OCI-LY7 (cell line): ENCODE results near the gene G0S2. TPM values are rescaled to one million over a fixed set of nuclear protein-coding genes. Genes with fewer than 3 reads are reported as not detected.

Experiments used
- BruUV-seq: library from RNA; stranded (reverse); fragments of 400-500 nt; replicated peaks from 2 replicates; lab custom pipeline; 2021; lab: Mats Ljungman, UMichigan
- CTCF ChIA-PET: fragments of 300-600 bp; sonication (Branson Sonifier 250); formaldehyde crosslinking; loops from one replicate; lab custom pipeline; 2022; ENCODE audit warnings: antibody characterized with exemption; ENCODE audit not compliant: unreplicated experiment; lab: Charles Lee
- POLR2A ChIA-PET: fragments of 300-600 bp; sonication (Branson Sonifier 250); formaldehyde crosslinking; loops from one replicate; lab custom pipeline; 2022; ENCODE audit warnings: antibody characterized with exemption; lab: Charles Lee
- DNase-seq: peaks from one replicate; pipeline ENCODE4 v3.0.0-alpha.2; 2015; ENCODE audit warnings: low spot score
- H2AFZ ChIP-seq: fragments of 200-600 bp; sonication (generic), shearing (Covaris generic); 2 replicates; pipeline ENCODE4 v1.6.1; 2014; ENCODE audit warnings: mild to moderate bottlenecking, antibody characterized with exemption, low read length, moderate library complexity
- H3K27ac ChIP-seq: fragments of 200-600 bp; sonication (generic); 2 replicates; pipeline ENCODE4 v1.5.1; 2014; ENCODE audit warnings: mixed run types, low read depth, mild to moderate bottlenecking, moderate library complexity, low read length, inconsistent platforms; ENCODE audit not compliant: poor library complexity, severe bottlenecking
- H3K36me3 ChIP-seq: fragments of 200-600 bp; sonication (generic); 2 replicates; pipeline ENCODE4 v1.6.1; 2014; ENCODE audit warnings: mild to moderate bottlenecking, antibody characterized with exemption, low read length, moderate library complexity, mixed read lengths; ENCODE audit not compliant: insufficient read depth
- H3K4me1 ChIP-seq: fragments of 200-600 bp; sonication (generic); 2 replicates; pipeline ENCODE4 v1.5.1; 2014; ENCODE audit warnings: mild to moderate bottlenecking, low read length; ENCODE audit not compliant: insufficient read depth, poor library complexity, severe bottlenecking
- H3K4me2 ChIP-seq: fragments of 200-600 bp; sonication (generic); 2 replicates; pipeline ENCODE4 v1.6.1; 2014; ENCODE audit warnings: mild to moderate bottlenecking, low read length
- H3K4me3 ChIP-seq: fragments of 200-600 bp; sonication (generic); 2 replicates; pipeline ENCODE4 v1.5.1; 2014; ENCODE audit warnings: mild to moderate bottlenecking, low read depth, low read length; ENCODE audit not compliant: poor library complexity, severe bottlenecking
- H3K79me2 ChIP-seq: fragments of 200-600 bp; sonication (generic); 2 replicates; pipeline ENCODE4 v1.6.1; 2016; ENCODE audit warnings: low read depth, mild to moderate bottlenecking, low read length, moderate library complexity, mixed read lengths; ENCODE audit not compliant: insufficient read depth
- H3K9me2 ChIP-seq: fragments of 200-600 bp; sonication (generic); 2 replicates; pipeline ENCODE4 v1.6.1; 2016; ENCODE audit warnings: mild to moderate bottlenecking, low read length, mixed read lengths; ENCODE audit not compliant: insufficient read depth
- H3K9me3 ChIP-seq: fragments of 200-600 bp; sonication (generic); 2 replicates; pipeline ENCODE4 v1.6.1; 2014; ENCODE audit warnings: mild to moderate bottlenecking, mixed run types, low read length, mixed read lengths
- H4K20me1 ChIP-seq: fragments of 200-600 bp; sonication (generic); 2 replicates; pipeline ENCODE4 v1.6.1; 2014; ENCODE audit warnings: mild to moderate bottlenecking, antibody characterized with exemption, low read length, moderate library complexity, mixed read lengths; ENCODE audit not compliant: insufficient read depth
- CTCF ChIP-seq: fragments of 200-600 bp; sonication (generic); conservative IDR thresholded peaks from 2 replicates; pipeline ENCODE4 v1.5.1; 2014; ENCODE audit warnings: mild to moderate bottlenecking, antibody characterized with exemption, low read length, moderate library complexity, mixed read lengths
- EZH2phosphoT487 ChIP-seq: fragments of 200-600 bp; sonication (generic); IDR thresholded peaks from 2 replicates; pipeline ENCODE4 v1.6.1; 2018; ENCODE audit warnings: low read depth, borderline replicate concordance, mild to moderate bottlenecking, mixed run types, antibody characterized with exemption, low read length, moderate library complexity, mixed read lengths
- intact Hi-C: fragments of 100-400 bp; cut with micrococcal nuclease; formaldehyde crosslinking; loops from one replicate; pipeline ENCODE4 v1.10.0; 2022; ENCODE audit not compliant: unreplicated experiment
- total RNA-seq, 2 experiments: library from RNA; depleted of rRNA in 1 of 2; stranded (reverse); fragments of >200 nt in 1 of 2; shearing (Covaris generic) in 1 of 2; gene quantifications; 2 replicates each; pipeline ENCODE4 v1.2.3, GENCODE V29; 2014 to 2022

G0S2 gene
- total RNA-seq, 2 experiments from 2014 or later = not detected

DNA sequence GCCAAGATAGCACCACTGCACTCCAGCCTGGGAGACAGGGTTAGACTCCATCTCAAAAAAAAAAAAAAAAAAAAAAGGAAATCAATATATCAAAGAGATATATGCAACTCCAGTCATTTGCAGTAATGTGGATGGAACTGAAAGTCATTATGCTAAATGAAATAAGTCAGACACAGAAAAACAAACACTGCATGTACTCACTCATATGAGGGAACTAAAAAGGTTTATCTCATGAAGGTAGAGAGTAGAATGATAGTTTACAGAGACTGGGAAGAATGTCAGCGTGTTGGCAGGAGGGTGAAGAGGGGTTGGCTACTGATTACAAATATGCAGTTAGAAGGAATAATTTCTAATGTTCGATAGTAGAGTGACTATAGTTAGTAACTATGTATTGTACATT is 42.6 kb downstream of the G0S2 start:
- no peaks in the 10 kb centered on the region for H3K9me3 ChIP-seq
- no TSS peak for BruUV-seq
- ChIA-PET POLR2A (no interaction called here), CTCF (no interaction called here)
- intact Hi-C loops = no loop called here
- no peaks in the 10 kb centered on the region for H3K79me2 ChIP-seq
- no peak for DNase-seq
- no peak for TF ChIP-seq EZH2phosphoT487
- TF ChIP-seq CTCF = no peak
- H3K36me3 ChIP-seq = no peaks in the 10 kb centered on the region
- H2AFZ ChIP-seq = no peak overlapping the region
- no peaks in the 10 kb centered on the region for H3K4me1 ChIP-seq
- H3K27ac ChIP-seq = no peak overlapping the region
- no peaks in the 10 kb centered on the region for H4K20me1 ChIP-seq
- no peaks in the 10 kb centered on the region for H3K9me2 ChIP-seq
- no peak overlapping the region for H3K4me3 ChIP-seq
- no peak overlapping the region for H3K4me2 ChIP-seq

DNA sequence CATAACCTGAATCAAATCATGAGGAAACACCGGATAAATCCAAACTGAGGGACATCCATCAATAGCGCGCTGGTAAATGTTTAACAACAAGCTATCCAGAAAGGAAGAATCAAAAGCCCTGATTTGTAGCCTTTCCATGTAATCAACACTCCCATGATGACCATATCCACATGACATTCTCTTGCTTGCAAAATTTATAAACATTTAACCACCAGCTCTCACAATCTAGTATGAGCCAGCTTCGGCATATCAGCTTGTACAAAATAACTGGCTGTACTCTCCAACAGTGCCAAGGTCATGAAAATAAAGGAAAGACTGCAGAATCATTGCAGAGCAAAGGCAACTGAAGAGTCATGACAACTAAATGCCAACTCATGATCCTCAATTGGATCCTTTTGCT is 45.1 kb downstream of the G0S2 start:
- intact Hi-C loops = no loop called here
- Histone ChIP-seq H3K4me3 (no peak overlapping the region), H3K27ac (no peak overlapping the region), H3K79me2 (no peaks in the 10 kb centered on the region), H3K4me2 (no peak overlapping the region), H3K9me3 (no peaks in the 10 kb centered on the region), H2AFZ (no peak overlapping the region), H4K20me1 (no peaks in the 10 kb centered on the region), H3K4me1 (no peaks in the 10 kb centered on the region), H3K36me3 (no peaks in the 10 kb centered on the region), H3K9me2 (no peaks in the 10 kb centered on the region)
- ChIA-PET CTCF (no interaction called here), POLR2A (no interaction called here)
- TF ChIP-seq EZH2phosphoT487 (no peak), CTCF (no peak)
- no TSS peak for BruUV-seq
- no peak for DNase-seq

DNA sequence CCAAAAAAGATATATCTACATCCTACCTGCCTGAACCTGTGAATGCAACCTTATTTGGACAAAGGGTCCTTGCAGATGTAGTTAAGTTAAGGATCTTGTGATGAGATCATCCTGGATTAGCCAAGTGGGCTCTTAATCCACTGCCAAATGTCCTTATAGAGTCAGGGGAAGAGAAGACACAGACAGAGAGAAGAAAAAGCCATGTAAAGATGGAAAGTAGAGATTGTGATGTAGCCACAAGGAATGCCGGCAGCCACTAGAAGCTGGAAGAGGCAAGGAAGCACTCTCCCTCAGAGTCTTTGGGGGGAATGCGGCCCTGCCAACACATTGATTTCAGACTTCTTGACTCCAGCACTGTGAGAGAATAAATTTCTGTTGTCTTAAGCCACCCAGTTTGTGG is 45.6 kb downstream of the G0S2 start:
- no peaks in the 10 kb centered on the region for H3K79me2 ChIP-seq
- DNase-seq = no peak
- no peak overlapping the region for H2AFZ ChIP-seq
- intact Hi-C loops = no loop called here
- TF ChIP-seq EZH2phosphoT487 (no peak), CTCF (no peak)
- no peaks in the 10 kb centered on the region for H3K9me3 ChIP-seq
- H3K4me2 ChIP-seq = no peak overlapping the region
- H3K36me3 ChIP-seq = no peaks in the 10 kb centered on the region
- H3K27ac ChIP-seq = no peak overlapping the region
- H4K20me1 ChIP-seq = no peaks in the 10 kb centered on the region
- POLR2A ChIA-PET = no interaction called here
- no peaks in the 10 kb centered on the region for H3K4me1 ChIP-seq
- CTCF ChIA-PET = no interaction called here
- no peaks in the 10 kb centered on the region for H3K9me2 ChIP-seq
- no peak overlapping the region for H3K4me3 ChIP-seq
- BruUV-seq = no TSS peak
